ENCODE data around the gene PHOSPHO2. TPM values are rescaled to one million over a fixed set of nuclear protein-coding genes. Genes with fewer than 3 reads are reported as not detected.

PHOSPHO2 gene
- total and polyA plus RNA-seq, 2 donors (not counting 3 experiments of a cell fraction or from before 2014, with no cell fraction given): 0.69 to 2.7 TPM

- H3K4me2 ChIP-seq (ENCODE audit: insufficient read depth, low read length): peak overlapping the region; percentile 74
- no TSS peak for BruUV-seq (replicated peaks)
- intact Hi-C loops (cut with micrococcal nuclease) (loop anchor here (2.0 kb wide), 2 partner anchors 16 to 38 kb away; partner anchors contain the start of genes CFAP210 and PHOSPHO2), dilution Hi-C loops (cut with MboI; ENCODE audit: extremely low pct_ligation_motif_present, low sequenced_read_pairs) (no loop called here)
- no peak overlapping the region for H3K27ac ChIP-seq (ENCODE audit: insufficient read depth, low read depth, low read length)
- peak overlapping the region; percentile 78 for H2AFZ ChIP-seq (ENCODE audit: low read depth, low read length)
- H3K36me3 ChIP-seq (ENCODE audit: control insufficient read depth in 2 of 2, extremely low read depth in 1 of 2, insufficient read depth in 2 of 2, low read length in 2 of 2): no peaks in the 10 kb centered on the region
- POLR2A ChIA-PET: no interaction called here
- H3K27me3 ChIP-seq (ENCODE audit: control insufficient read depth in 2 of 2, insufficient read depth in 2 of 2, low read length in 2 of 2): peaks cover 0 to 1% of the 10 kb centered on the region in 2 experiments
- H3K4me1 ChIP-seq (ENCODE audit: control insufficient read depth, extremely low read depth, insufficient read depth, low read length): peaks cover 19% of the 10 kb centered on the region
- no peaks in the 10 kb centered on the region for H4K20me1 ChIP-seq (replicated peaks; ENCODE audit: control insufficient read depth, extremely low read depth, insufficient read depth, low read length)
- H3K79me2 ChIP-seq (ENCODE audit: control insufficient read depth, insufficient read depth, low read length): no peaks in the 10 kb centered on the region
- CTCF ChIA-PET: interaction anchor here (1.2 kb wide), 1 partner anchor 204 kb away, joined by 3 read pairs; no protein-coding TSS in a partner anchor
- FAIRE-seq: no peak
- TF ChIP-seq CTCF (IDR thresholded peaks at IDR 0.05; ENCODE audit: extremely low read depth in 1 of 2, insufficient read depth in 1 of 2, low read depth in 1 of 2, low read length in 2 of 2) (no peak), FOS (IDR thresholded peaks at IDR 0.05; ENCODE audit: borderline replicate concordance, insufficient read depth, low read length) (no peak), POLR2A (IDR thresholded peaks at IDR 0.05; ENCODE audit: low read depth, low read length) (no peak), MAX (IDR thresholded peaks at IDR 0.05; ENCODE audit: insufficient read depth, insufficient read length) (no peak), EZH2 (IDR thresholded peaks at IDR 0.05; ENCODE audit: borderline replicate concordance, low read depth, low read length, severe bottlenecking) (no peak)
- no peaks in the 10 kb centered on the region for H3K9me3 ChIP-seq (replicated peaks; ENCODE audit: control insufficient read depth, insufficient read depth, low read length)
- no peak overlapping the region for H3K9ac ChIP-seq (replicated peaks; ENCODE audit: extremely low read depth, insufficient read depth, low read length)
- H3K9me1 ChIP-seq (replicated peaks; ENCODE audit: control insufficient read depth, extremely low read depth, insufficient read depth, low read length): no peaks in the 10 kb centered on the region
- no peak for DNase-seq (ENCODE audit: low read depth, low spot score)
- H3K4me3 ChIP-seq (replicated peaks in 1 of 3; ENCODE audit: insufficient read depth in 1 of 3, low read depth in 1 of 3, low read length in 3 of 3): peak overlapping the region in 2 of 3 experiments; percentile 45 to 63
Observed at GRCh38 chr2:169732583-169733358, 38.5 kb downstream of the PHOSPHO2 start.
